Measurements from ENCODE around the gene CALHM6. TPM values are rescaled to one million over a fixed set of nuclear protein-coding genes. Genes with fewer than 3 reads are reported as not detected.

Gene CALHM6
- total and polyA plus RNA-seq, 2 of the 13 experiments (the other 11 are each of a cell fraction or from before 2014, with no cell fraction given), result not detected

DNA sequence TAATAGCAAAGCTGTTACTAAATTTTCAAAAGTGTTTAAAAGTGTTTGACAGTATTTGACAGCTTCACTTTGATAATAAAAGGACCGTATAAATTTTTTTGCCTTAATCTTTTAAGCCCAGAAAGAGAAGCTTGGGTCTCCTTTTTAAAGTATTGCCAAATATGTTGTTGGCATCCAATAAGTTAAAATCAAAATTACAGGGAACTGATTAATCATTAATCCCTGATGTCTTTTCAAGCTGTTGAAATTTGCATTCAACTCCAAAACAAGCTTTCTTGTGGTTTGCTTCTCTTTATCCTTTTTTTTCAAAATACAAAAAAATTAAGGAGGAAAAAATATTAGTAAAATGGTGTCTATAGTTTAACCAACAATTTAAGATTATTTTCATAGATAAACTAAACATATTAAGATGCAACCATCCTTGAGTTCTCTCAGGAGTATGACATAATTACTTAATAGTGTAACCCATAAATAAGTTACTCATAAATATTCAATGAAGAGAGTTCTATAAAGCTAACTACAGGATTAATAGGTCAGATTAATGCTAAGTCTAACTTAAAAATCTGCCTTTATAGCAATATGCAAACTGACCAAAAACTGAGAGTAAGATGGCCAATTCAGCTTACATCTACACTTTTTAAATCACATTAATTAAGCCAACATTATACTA is 27.0 kb upstream of the CALHM6 start:
- POLR2A ChIA-PET, result no interaction called here
- no peak overlapping the region for H3K4me2 ChIP-seq (ENCODE audit: low read depth, low read length)
- no peak overlapping the region for H3K27ac ChIP-seq (ENCODE audit: extremely low read length, insufficient read depth, low read length)
- no peaks in the 10 kb centered on the region for H3K9me3 ChIP-seq (ENCODE audit: low read length)
- H3K9ac ChIP-seq (ENCODE audit: insufficient read depth, low read depth, low read length), result no peak overlapping the region
- ATAC-seq, result no peak
- in situ Hi-C loops (cut with HindIII; ENCODE audit: extremely low pct_ligation_motif_present, low pct_unique_long_range_greater_than_20kb), result no loop called here
- H4K20me1 ChIP-seq (ENCODE audit: insufficient read depth, low read length), result no peaks in the 10 kb centered on the region
- no peaks in the 10 kb centered on the region for H3K4me1 ChIP-seq (ENCODE audit: insufficient read depth, low read length)
- TF ChIP-seq, protein P1, sequence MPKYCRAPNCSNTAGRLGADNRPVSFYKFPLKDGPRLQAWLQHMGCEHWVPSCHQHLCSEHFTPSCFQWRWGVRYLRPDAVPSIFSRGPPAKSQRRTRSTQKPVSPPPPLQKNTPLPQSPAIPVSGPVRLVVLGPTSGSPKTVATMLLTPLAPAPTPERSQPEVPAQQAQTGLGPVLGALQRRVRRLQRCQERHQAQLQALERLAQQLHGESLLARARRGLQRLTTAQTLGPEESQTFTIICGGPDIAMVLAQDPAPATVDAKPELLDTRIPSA (CRISPR knock-in tag; IDR thresholded peaks at IDR 0.05; ENCODE audit: borderline replicate concordance), result no peak
- peak in 1 of 2 experiments; percentile 35; a peak in 2 of 4 replicates for TF ChIP-seq MAFK (conservative IDR thresholded peaks at IDR 0.05 in 1 of 2, IDR thresholded peaks at IDR 0.05 in 1 of 2; ENCODE audit: low read length in 2 of 2)
- peaks cover 0 to under 1% of the 10 kb centered on the region in 2 experiments; a peak in 1 of 5 replicates for H3K27me3 ChIP-seq (ENCODE audit: control insufficient read depth in 1 of 2, insufficient read depth in 2 of 2, low read length in 2 of 2)
- DNase-seq (ENCODE audit: low spot score), result no peak
- FAIRE-seq, result no peak
- H3K36me3 ChIP-seq (replicated peaks in 1 of 2; ENCODE audit: control insufficient read depth in 1 of 2, insufficient read depth in 2 of 2, low read length in 2 of 2), result no peaks in the 10 kb centered on the region
- intact Hi-C loops (cut with micrococcal nuclease; ENCODE audit: unreplicated experiment), result no loop called here
- no TSS peak for BruUV-seq (replicated peaks)
- CTCF ChIA-PET (ENCODE audit: low intra/inter-chr PET ratio, low total read pairs), result no interaction called here
- no peak overlapping the region for H3K4me3 ChIP-seq (replicated peaks in 1 of 3; ENCODE audit: insufficient read depth in 1 of 3, low read depth in 2 of 3, low read length in 3 of 3)
- no peak overlapping the region for H2AFZ ChIP-seq (ENCODE audit: low read length)
- no peaks in the 10 kb centered on the region for H3K79me2 ChIP-seq (ENCODE audit: insufficient read depth, low read length)
- WGBS (ENCODE audit: low lambda C conversion rate), result 91% methylated on average over 1 of the region's 1 CpG

DNA sequence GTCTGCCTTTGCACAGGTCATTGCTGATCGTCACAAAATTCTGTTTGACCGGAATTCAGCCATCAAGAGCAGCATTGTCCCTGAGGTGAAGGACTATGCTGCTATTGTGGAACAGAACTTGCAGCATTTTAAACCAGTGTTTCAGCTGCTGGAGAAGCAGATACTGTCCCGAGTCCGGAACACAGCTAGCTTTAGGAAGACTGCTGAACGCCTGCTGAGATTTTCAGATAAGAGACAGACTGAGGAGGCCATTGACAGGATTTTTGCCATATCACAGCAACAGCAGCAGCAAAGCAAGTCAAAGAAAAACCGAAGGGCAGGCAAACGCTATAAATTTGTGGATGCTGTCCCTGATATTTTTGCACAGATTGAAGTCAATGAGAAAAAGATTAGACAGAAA is 24.6 kb upstream of the CALHM6 start:
- ChIA-PET POLR2A (no interaction called here), CTCF (ENCODE audit: low intra/inter-chr PET ratio, low total read pairs) (no interaction called here)
- FAIRE-seq, result no peak
- Histone ChIP-seq H4K20me1 (ENCODE audit: insufficient read depth, low read length) (no peaks in the 10 kb centered on the region), H3K4me3 (replicated peaks in 1 of 3; ENCODE audit: insufficient read depth in 1 of 3, low read depth in 2 of 3, low read length in 3 of 3) (no peak overlapping the region), H3K27ac (ENCODE audit: extremely low read length, insufficient read depth, low read length) (no peak overlapping the region), H3K79me2 (ENCODE audit: insufficient read depth, low read length) (no peaks in the 10 kb centered on the region), H3K9ac (ENCODE audit: insufficient read depth, low read depth, low read length) (no peak overlapping the region), H2AFZ (ENCODE audit: low read length) (no peak overlapping the region), H3K9me3 (ENCODE audit: low read length) (no peaks in the 10 kb centered on the region), H3K27me3 (ENCODE audit: control insufficient read depth in 1 of 2, insufficient read depth in 2 of 2, low read length in 2 of 2) (no peaks in the 10 kb centered on the region), H3K4me1 (ENCODE audit: insufficient read depth, low read length) (no peaks in the 10 kb centered on the region), H3K36me3 (replicated peaks in 1 of 2; ENCODE audit: control insufficient read depth in 1 of 2, insufficient read depth in 2 of 2, low read length in 2 of 2) (no peaks in the 10 kb centered on the region), H3K4me2 (ENCODE audit: low read depth, low read length) (no peak overlapping the region)
- TF ChIP-seq ZFAT (CRISPR knock-in tag; conservative IDR thresholded peaks at IDR 0.05) (no peak), ONECUT2 (CRISPR knock-in tag; IDR thresholded peaks at IDR 0.05) (no peak), CHD2 (IDR thresholded peaks at IDR 0.05; ENCODE audit: low read depth, low read length) (no peak), GATAD2A (CRISPR knock-in tag; IDR thresholded peaks at IDR 0.05) (no peak)
- TF ChIP-seq, protein P2, sequence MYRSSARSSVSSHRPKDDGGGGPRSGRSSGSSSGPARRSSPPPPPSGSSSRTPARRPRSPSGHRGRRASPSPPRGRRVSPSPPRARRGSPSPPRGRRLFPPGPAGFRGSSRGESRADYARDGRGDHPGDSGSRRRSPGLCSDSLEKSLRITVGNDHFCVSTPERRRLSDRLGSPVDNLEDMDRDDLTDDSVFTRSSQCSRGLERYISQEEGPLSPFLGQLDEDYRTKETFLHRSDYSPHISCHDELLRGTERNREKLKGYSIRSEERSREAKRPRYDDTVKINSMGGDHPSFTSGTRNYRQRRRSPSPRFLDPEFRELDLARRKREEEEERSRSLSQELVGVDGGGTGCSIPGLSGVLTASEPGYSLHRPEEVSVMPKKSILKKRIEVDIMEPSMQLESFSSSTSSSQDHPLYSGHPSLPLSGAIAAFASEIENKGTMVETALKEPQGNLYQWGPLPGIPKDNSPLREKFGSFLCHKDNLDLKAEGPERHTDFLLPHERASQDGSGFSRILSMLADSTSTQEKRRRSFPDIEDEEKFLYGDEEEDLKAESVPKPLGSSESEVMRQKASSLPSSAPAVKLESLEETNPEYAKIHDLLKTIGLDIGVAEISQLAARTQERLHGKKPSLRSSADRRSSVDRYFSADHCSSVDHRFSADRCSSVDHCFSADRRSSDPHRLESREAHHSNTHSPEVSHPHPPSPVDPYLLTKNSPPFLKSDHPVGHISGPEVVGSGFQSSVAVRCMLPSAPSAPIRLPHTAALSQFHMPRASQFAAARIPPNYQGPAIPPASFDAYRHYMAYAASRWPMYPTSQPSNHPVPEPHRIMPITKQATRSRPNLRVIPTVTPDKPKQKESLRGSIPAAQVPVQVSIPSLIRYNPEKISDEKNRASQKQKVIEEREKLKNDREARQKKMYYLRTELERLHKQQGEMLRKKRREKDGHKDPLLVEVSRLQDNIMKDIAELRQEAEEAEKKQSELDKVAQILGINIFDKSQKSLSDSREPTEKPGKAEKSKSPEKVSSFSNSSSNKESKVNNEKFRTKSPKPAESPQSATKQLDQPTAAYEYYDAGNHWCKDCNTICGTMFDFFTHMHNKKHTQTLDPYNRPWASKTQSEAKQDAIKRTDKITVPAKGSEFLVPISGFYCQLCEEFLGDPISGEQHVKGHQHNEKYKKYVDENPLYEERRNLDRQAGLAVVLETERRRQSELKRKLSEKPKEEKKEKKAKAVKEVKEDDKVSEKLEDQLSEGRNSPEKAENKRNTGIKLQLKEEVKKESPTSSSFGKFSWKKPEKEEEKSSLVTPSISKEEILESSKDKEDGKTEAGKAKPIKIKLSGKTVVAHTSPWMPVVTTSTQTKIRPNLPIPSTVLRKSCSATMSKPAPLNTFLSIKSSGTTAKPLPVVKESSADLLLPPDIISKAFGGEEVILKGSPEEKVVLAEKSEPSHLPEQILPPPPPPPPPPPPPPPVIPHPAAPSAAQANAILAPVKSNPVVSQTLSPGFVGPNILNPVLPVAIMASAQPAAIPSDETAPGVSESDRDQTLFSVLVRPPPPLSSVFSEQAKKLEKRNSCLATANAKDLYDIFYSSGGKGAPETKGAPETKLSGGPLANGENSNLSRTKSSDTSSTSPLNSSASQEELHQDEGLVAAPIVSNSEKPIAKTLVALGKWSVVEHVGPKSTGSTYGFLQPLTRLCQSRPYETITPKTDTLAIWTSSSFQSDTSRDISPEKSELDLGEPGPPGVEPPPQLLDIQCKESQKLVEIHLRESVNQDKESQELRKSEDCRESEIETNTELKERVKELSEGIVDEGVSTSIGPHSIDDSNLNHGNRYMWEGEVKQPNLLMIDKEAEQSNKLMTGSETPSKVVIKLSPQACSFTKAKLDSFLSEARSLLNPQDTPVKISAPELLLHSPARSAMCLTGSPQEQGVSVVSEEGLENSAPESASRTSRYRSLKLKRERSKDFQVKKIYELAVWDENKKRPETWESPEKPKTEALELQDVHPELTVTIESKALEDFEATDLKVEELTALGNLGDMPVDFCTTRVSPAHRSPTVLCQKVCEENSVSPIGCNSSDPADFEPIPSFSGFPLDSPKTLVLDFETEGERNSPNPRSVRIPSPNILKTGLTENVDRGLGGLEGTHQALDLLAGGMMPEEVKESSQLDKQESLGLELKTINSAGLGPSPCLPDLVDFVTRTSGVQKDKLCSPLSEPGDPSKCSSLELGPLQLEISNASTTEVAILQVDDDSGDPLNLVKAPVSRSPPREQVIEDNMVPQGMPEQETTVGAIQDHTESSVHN (CRISPR knock-in tag; IDR thresholded peaks at IDR 0.05), result no peak
- in situ Hi-C loops (cut with HindIII; ENCODE audit: extremely low pct_ligation_motif_present, low pct_unique_long_range_greater_than_20kb), result no loop called here
- intact Hi-C loops (cut with micrococcal nuclease; ENCODE audit: unreplicated experiment), result no loop called here
- ATAC-seq, result no peak
- 41% methylated on average over 6 of the region's 7 CpGs for WGBS (ENCODE audit: low lambda C conversion rate)
- DNase-seq (ENCODE audit: low spot score), result no peak
- no TSS peak for BruUV-seq (replicated peaks)

Measured in HepG2 (cell line).